Measurements from ENCODE around the gene SERPINA6.

GRCh38 chr14:94284221-94284620 lies 38.9 kb downstream of the SERPINA6 start:
- TF ChIP-seq, protein P1, sequence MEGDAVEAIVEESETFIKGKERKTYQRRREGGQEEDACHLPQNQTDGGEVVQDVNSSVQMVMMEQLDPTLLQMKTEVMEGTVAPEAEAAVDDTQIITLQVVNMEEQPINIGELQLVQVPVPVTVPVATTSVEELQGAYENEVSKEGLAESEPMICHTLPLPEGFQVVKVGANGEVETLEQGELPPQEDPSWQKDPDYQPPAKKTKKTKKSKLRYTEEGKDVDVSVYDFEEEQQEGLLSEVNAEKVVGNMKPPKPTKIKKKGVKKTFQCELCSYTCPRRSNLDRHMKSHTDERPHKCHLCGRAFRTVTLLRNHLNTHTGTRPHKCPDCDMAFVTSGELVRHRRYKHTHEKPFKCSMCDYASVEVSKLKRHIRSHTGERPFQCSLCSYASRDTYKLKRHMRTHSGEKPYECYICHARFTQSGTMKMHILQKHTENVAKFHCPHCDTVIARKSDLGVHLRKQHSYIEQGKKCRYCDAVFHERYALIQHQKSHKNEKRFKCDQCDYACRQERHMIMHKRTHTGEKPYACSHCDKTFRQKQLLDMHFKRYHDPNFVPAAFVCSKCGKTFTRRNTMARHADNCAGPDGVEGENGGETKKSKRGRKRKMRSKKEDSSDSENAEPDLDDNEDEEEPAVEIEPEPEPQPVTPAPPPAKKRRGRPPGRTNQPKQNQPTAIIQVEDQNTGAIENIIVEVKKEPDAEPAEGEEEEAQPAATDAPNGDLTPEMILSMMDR (IDR thresholded peaks at IDR 0.05) = no peak
- no peak for TF ChIP-seq EP300 (IDR thresholded peaks at IDR 0.05)

Data from ovary (tissue), 3 donors.